ENCODE data around the gene KRTDAP. TPM values are rescaled to one million over a fixed set of nuclear protein-coding genes. Genes with fewer than 3 reads are reported as not detected.

KRTDAP gene
- total RNA-seq, 2 donors from 2014 or later = not detected

- H3K4me3 ChIP-seq = no peak overlapping the region
Observed at GRCh38 chr19:35512831-35513627, 22.8 kb upstream of the KRTDAP start.

DNA sequence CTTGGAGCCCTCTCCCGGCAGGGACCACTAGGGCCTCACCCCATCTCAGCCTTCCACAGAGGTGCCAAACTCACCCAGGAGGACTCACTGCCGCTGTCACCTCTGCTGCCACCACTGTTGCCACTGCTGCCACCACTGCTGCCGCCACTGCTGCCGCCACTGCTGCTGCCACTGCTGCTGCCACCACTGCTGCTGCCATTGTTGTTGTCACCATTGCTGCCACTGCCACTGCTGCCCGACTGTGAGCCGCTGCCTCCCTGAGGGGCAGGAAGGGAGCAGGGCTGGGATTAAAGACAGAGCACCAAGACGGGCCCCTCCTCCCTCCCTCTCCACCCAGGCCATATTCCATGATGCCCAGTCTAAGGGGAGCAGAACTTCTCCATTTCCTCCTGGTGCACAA, 21.1 kb upstream of the KRTDAP start:
- H3K9ac ChIP-seq (ENCODE audit: low read depth in 2 of 2, low read length in 2 of 2) = no peak overlapping the region
- no peaks in the 10 kb centered on the region for H3K4me1 ChIP-seq
- H3K27ac ChIP-seq = no peak overlapping the region
- H3K36me3 ChIP-seq = no peaks in the 10 kb centered on the region
- TF ChIP-seq, protein P1, sequence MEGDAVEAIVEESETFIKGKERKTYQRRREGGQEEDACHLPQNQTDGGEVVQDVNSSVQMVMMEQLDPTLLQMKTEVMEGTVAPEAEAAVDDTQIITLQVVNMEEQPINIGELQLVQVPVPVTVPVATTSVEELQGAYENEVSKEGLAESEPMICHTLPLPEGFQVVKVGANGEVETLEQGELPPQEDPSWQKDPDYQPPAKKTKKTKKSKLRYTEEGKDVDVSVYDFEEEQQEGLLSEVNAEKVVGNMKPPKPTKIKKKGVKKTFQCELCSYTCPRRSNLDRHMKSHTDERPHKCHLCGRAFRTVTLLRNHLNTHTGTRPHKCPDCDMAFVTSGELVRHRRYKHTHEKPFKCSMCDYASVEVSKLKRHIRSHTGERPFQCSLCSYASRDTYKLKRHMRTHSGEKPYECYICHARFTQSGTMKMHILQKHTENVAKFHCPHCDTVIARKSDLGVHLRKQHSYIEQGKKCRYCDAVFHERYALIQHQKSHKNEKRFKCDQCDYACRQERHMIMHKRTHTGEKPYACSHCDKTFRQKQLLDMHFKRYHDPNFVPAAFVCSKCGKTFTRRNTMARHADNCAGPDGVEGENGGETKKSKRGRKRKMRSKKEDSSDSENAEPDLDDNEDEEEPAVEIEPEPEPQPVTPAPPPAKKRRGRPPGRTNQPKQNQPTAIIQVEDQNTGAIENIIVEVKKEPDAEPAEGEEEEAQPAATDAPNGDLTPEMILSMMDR (IDR thresholded peaks at IDR 0.05) = no peak
- intact Hi-C loops (cut with DNase I) = loop anchor here (2.0 kb wide), 1 partner anchor 77 kb away; no protein-coding TSS in a partner anchor
- H3K4me3 ChIP-seq = no peak overlapping the region
- no peaks in the 10 kb centered on the region for H3K9me3 ChIP-seq
- no peak for DNase-seq
- no peaks in the 10 kb centered on the region for H3K27me3 ChIP-seq

More at GRCh38 chr19:35512831-35513627, 22.8 kb upstream of the KRTDAP start:
- no peak for DNase-seq
- Histone ChIP-seq H3K36me3 (no peaks in the 10 kb centered on the region), H3K9ac (ENCODE audit: low read depth in 2 of 2, low read length in 2 of 2) (no peak overlapping the region), H3K27ac (no peak overlapping the region), H3K9me3 (no peaks in the 10 kb centered on the region), H3K27me3 (no peaks in the 10 kb centered on the region), H3K4me1 (no peaks in the 10 kb centered on the region)
- intact Hi-C loops (cut with DNase I) = no loop called here
- TF ChIP-seq, protein P1 (IDR thresholded peaks at IDR 0.05) = no peak

- no peaks in the 10 kb centered on the region for H3K4me1 ChIP-seq
- TF ChIP-seq, protein P1 (IDR thresholded peaks at IDR 0.05) = no peak
- H3K36me3 ChIP-seq = no peaks in the 10 kb centered on the region
- H3K9me3 ChIP-seq = no peaks in the 10 kb centered on the region
- intact Hi-C loops (cut with DNase I) = loop anchor here (2.0 kb wide), 1 partner anchor 78 kb away; no protein-coding TSS in a partner anchor
- no peak overlapping the region for H3K27ac ChIP-seq
- no peaks in the 10 kb centered on the region for H3K27me3 ChIP-seq
- H3K4me3 ChIP-seq = no peak overlapping the region
- no peak overlapping the region for H3K9ac ChIP-seq (ENCODE audit: low read depth in 2 of 2, low read length in 2 of 2)
- no peak for DNase-seq
Observed at GRCh38 chr19:35510626-35510964, 20.3 kb upstream of the KRTDAP start.

- DNase-seq = peak; percentile 84
- Histone ChIP-seq H3K27me3 (no peaks in the 10 kb centered on the region), H3K4me1 (no peaks in the 10 kb centered on the region), H3K9me3 (no peaks in the 10 kb centered on the region), H3K36me3 (no peaks in the 10 kb centered on the region), H3K4me3 (peak overlapping the region; percentile 43), H3K27ac (peak overlapping the region; percentile 33), H3K9ac (ENCODE audit: low read depth in 2 of 2, low read length in 2 of 2) (peak overlapping the region; percentile 3 to 63)
- TF ChIP-seq, protein P1 (IDR thresholded peaks at IDR 0.05) = peak; percentile 93
- intact Hi-C loops (cut with DNase I) = loop anchor here (2.0 kb wide), 1 partner anchor 79 kb away; no protein-coding TSS in a partner anchor
Observed at GRCh38 chr19:35509861-35510625, 19.8 kb upstream of the KRTDAP start.

GRCh38 chr19:35509018-35509652, 18.9 kb upstream of the KRTDAP start:
- no peaks in the 10 kb centered on the region for H3K27me3 ChIP-seq
- H3K36me3 ChIP-seq = no peaks in the 10 kb centered on the region
- intact Hi-C loops (cut with DNase I) = no loop called here
- no peak overlapping the region for H3K27ac ChIP-seq
- H3K9me3 ChIP-seq = no peaks in the 10 kb centered on the region
- TF ChIP-seq, protein P1 (IDR thresholded peaks at IDR 0.05) = no peak
- DNase-seq = peak; percentile 67
- H3K9ac ChIP-seq (ENCODE audit: low read depth in 2 of 2, low read length in 2 of 2) = peak overlapping the region in 1 of 2 donors; percentile 63
- H3K4me1 ChIP-seq = no peaks in the 10 kb centered on the region
- peak overlapping the region; percentile 43 for H3K4me3 ChIP-seq

Measured in colonic mucosa (tissue), 4 donors.